RWPE1 (cell line): ENCODE results near the gene FAM187B.

Experiments
- CTCF ChIA-PET: fragments of 350-600 bp; sonication (Branson Sonifier 250); formaldehyde crosslinking; extraction: SDS; loops from one replicate; lab custom pipeline; 2021; lab: Yijun Ruan, JAX
- POLR2A ChIA-PET: fragments of 400-600 bp; formaldehyde crosslinking; extraction: SDS; loops from one replicate; lab custom pipeline; 2020; ENCODE audit warnings: antibody characterized with exemption; ENCODE audit not compliant: low non-redundant PET; lab: Yijun Ruan, JAX
- DNase-seq: peaks from one replicate; pipeline ENCODE4 v3.0.0; 2012; ENCODE audit warnings: low spot score
- H3K27ac ChIP-seq: fragments of 450-650 bp; 2 replicates; pipeline ENCODE4 v1.5.1; 2017
- TF ChIP-seq, protein P1 (sequence below): fragments of 450-650 bp; conservative IDR thresholded peaks from 2 replicates; pipeline ENCODE4 v1.5.1; 2017; ENCODE audit warnings: low read depth, mild to moderate bottlenecking

Gene FAM187B

DNA sequence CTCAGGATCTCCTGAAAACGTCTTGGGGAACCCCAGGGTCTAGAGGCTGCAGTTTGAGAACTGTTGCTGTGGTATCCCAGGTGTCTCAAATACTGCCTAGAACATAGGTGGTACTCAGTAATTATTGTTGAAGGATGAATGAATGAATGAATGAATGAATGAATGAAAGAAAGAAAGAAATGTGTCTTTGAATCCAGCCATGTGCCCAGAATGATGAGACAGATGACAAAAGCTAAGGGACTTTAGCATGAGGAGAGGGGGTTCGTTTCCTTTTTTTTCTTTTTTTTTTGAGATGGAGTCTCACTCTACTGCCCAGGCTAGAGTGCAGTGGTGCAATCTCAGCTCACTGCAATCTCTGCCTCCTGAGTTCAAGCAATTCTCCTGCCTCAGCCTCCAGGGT lies 28.0 kb upstream of the FAM187B start:
- TF ChIP-seq, protein P1, sequence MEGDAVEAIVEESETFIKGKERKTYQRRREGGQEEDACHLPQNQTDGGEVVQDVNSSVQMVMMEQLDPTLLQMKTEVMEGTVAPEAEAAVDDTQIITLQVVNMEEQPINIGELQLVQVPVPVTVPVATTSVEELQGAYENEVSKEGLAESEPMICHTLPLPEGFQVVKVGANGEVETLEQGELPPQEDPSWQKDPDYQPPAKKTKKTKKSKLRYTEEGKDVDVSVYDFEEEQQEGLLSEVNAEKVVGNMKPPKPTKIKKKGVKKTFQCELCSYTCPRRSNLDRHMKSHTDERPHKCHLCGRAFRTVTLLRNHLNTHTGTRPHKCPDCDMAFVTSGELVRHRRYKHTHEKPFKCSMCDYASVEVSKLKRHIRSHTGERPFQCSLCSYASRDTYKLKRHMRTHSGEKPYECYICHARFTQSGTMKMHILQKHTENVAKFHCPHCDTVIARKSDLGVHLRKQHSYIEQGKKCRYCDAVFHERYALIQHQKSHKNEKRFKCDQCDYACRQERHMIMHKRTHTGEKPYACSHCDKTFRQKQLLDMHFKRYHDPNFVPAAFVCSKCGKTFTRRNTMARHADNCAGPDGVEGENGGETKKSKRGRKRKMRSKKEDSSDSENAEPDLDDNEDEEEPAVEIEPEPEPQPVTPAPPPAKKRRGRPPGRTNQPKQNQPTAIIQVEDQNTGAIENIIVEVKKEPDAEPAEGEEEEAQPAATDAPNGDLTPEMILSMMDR = no peak
- no peak overlapping the region for H3K27ac ChIP-seq
- ChIA-PET CTCF (interaction anchor here (0.6 to 0.9 kb wide), 3 partner anchors 88 to 114 kb away, joined by 3 to 4 read pairs (median 3); no protein-coding TSS in a partner anchor), POLR2A (no interaction called here)
- no peak for DNase-seq

DNA sequence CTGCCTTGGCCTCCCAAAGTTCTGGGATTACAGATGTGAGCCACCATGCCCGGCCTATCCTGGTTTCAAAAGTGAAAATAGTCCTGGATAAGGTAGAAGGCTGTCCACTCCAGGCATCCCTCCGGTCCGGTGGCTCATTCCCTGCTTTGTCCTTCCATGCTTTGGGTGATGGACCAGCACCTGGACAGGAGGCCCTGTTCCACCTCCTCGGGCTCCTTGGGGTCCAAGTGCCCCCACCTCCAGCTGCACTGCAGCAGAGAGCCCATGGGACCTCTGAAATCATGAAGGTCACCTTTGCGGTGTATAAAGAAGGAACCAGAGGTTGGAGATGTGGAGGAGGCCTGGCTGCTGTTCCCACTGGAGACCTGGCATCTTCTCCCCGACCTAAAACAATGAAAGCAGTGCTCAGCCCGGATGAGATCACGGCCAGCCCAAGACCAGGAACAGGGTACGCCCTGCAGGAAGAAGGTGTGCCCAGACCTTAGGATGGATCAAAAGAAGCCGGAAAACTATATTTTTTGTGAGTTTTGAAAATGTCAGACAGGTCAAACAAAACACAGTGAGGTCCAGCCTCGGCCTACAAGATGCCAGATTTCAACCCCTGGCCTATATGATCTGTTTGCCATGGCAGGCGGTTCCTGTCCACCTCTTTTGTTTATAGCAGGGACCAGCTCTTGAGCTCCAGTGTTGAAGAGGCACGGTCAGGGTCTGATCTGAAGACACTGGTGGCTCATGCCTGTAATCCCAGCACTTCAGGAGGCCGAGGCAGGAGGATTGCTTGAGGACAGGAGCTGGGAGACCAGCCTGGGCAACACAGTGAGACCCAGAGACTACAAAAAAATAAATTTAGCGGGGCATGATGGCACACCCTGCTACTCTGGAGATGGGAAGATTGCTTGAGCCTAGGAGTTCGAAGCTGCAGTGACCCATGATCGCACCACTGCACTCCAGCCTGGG lies 26.1 kb upstream of the FAM187B start:
- POLR2A ChIA-PET = no interaction called here
- CTCF ChIA-PET = interaction anchor here (0.6 kb wide), 1 partner anchor 112 kb away, joined by 4 read pairs; no protein-coding TSS in a partner anchor
- no peak for DNase-seq
- TF ChIP-seq, protein P1 = no peak
- no peak overlapping the region for H3K27ac ChIP-seq

GRCh38 chr19:35253316-35254286 lies 25.1 kb upstream of the FAM187B start:
- H3K27ac ChIP-seq = no peak overlapping the region
- DNase-seq = no peak
- POLR2A ChIA-PET = no interaction called here
- CTCF ChIA-PET = no interaction called here
- TF ChIP-seq, protein P1 = no peak

DNA sequence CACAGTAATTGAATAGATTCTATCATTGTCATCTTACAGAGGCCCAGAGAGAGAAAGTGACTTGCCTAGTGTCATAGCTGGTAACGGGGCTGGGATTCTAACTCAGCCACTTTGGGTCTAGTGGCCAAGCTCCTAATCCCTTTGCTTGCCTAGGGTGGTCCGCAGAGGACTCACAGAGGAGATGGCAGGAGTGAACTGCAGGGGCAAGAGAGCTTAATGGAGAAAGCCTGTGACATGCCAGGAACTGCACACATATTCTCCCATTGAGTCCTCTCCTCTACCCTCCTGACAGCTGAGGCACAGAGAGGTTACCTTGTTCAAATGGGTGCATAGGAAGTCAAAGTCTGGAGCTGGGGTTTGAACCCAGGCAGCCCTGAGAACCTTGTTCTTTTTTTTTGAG lies 22.9 kb upstream of the FAM187B start:
- POLR2A ChIA-PET = no interaction called here

DNA sequence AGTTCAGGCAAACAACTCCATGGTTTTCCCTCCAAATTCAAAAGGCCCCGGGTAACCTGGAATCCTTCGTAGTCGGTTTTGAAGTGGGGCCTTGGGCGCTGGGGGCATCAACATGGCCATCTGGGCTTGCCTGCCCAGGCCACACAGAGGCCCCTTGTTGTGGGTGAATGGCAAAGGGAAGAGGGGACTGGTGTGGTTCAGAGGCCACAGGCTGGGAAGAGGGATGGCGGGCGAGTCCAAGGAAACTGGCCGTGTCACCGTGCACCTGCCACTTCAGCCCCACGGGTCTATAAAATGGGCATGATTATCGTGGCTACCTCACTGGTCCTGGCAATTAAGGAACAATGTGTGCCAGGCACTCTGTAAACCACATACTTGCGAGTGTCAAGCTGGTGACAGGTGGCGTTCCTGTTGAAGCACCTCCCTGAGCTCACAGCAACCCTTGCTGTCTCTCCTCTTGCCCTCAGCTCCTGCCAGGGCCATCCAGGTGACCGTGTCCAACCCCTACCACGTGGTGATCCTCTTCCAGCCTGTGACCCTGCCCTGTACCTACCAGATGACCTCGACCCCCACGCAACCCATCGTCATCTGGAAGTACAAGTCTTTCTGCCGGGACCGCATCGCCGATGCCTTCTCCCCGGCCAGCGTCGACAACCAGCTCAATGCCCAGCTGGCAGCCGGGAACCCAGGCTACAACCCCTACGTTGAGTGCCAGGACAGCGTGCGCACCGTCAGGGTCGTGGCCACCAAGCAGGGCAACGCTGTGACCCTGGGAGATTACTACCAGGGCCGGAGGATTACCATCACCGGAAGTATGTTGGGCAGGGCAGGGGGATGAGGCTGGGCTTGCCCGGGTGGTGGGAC lies 21.5 kb upstream of the FAM187B start:
- POLR2A ChIA-PET = no interaction called here
- TF ChIP-seq, protein P1 = no peak
- CTCF ChIA-PET = interaction anchor here (0.6 kb wide), 1 partner anchor 366 kb away, joined by 3 read pairs; no protein-coding TSS in a partner anchor

More for the DNA sequence above, 22.9 kb upstream of the FAM187B start:
- H3K27ac ChIP-seq = no peak overlapping the region
- TF ChIP-seq, protein P1 = no peak
- no peak for DNase-seq
- CTCF ChIA-PET = no interaction called here

More for the DNA sequence above, 21.5 kb upstream of the FAM187B start:
- DNase-seq = no peak
- H3K27ac ChIP-seq = no peak overlapping the region
